Tibial artery (tissue), 4 donors: ENCODE results near the gene LRIT1.

ENCODE experiments used
- DNase-seq, 2 donors: peaks; one replicate each; pipeline ENCODE4 v3.0.0-alpha.2; 2019
- H3K27ac ChIP-seq, 2 donors: fragments of 200-600 bp; sonication (generic) in 1 of 2; 1 replicate in 1 of 2; 2 replicates in 1 of 2; pipeline ENCODE4 v1.5.1; 2018 to 2019; ENCODE audit warnings: mild to moderate bottlenecking in 1 of 2
- H3K27me3 ChIP-seq, 2 donors: fragments of 200-600 bp; sonication (generic) in 1 of 2; one replicate each; pipeline versions ENCODE4 v1.5.1 to v1.6.0; 2016 to 2019
- H3K36me3 ChIP-seq, 3 donors: fragments of 200-600 bp; sonication (generic) in 2 of 3; one replicate each; pipeline ENCODE4 v1.5.1; 2016 to 2019; ENCODE audit warnings: mild to moderate bottlenecking in 2 of 3
- H3K4me1 ChIP-seq, 4 donors: fragments of 200-600 bp; sonication (generic) in 2 of 4; 1 replicate in 3 of 4; 2 replicates in 1 of 4; pipeline ENCODE4 v1.5.1; 2016 to 2019
- H3K4me3 ChIP-seq, 2 donors: fragments of 200-600 bp; sonication (generic) in 1 of 2; 1 replicate in 1 of 2; 2 replicates in 1 of 2; pipeline ENCODE4 v1.5.1; 2018 to 2019; ENCODE audit warnings: mild to moderate bottlenecking in 2 of 2
- H3K9me3 ChIP-seq, 3 donors: fragments of 200-600 bp; sonication (generic) in 1 of 3; one replicate each; pipeline ENCODE4 v1.5.1; 2016 to 2019
- intact Hi-C: fragments of 100-400 bp; cut with DNase I; formaldehyde crosslinking; loops from one replicate; pipeline ENCODE4 v1.15.0; 2023; ENCODE audit warnings: low total_unique reads
- TF ChIP-seq, protein P1 (sequence below), 2 experiments: fragments of 200-600 bp in 1 of 2; fragments of 450-650 bp in 1 of 2; IDR thresholded peaks; one replicate each; pipeline ENCODE4 v1.5.1; 2017 to 2019; ENCODE audit warnings: antibody characterized with exemption in 2 of 2, mild to moderate bottlenecking in 1 of 2, moderate library complexity in 1 of 2

The LRIT1 gene

DNA sequence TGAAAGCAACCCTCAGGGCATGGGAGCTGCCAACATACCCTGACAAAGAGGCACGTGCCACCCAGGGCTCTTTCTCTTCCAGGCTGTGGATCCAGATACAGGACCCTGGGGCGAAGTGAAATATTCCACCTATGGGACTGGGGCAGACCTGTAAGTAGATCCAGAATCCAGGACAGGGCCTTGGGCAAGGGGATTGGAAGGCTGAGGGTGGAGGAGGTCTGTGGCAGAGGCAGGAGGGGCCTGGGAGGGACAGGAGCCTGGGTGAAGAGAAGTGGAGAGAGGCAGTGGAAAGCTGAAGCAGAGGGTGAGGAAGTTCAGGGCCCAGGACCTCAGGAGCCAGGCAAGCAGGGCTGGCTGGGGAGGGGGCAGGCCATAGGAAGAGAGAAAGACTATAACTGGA, 29.8 kb downstream of the LRIT1 start:
- H3K27me3 ChIP-seq: peaks cover 0 to 13% of the 10 kb centered on the region in 2 donors
- no peak overlapping the region for H3K27ac ChIP-seq
- TF ChIP-seq, protein P1, sequence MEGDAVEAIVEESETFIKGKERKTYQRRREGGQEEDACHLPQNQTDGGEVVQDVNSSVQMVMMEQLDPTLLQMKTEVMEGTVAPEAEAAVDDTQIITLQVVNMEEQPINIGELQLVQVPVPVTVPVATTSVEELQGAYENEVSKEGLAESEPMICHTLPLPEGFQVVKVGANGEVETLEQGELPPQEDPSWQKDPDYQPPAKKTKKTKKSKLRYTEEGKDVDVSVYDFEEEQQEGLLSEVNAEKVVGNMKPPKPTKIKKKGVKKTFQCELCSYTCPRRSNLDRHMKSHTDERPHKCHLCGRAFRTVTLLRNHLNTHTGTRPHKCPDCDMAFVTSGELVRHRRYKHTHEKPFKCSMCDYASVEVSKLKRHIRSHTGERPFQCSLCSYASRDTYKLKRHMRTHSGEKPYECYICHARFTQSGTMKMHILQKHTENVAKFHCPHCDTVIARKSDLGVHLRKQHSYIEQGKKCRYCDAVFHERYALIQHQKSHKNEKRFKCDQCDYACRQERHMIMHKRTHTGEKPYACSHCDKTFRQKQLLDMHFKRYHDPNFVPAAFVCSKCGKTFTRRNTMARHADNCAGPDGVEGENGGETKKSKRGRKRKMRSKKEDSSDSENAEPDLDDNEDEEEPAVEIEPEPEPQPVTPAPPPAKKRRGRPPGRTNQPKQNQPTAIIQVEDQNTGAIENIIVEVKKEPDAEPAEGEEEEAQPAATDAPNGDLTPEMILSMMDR (IDR thresholded peaks at IDR 0.05): no peak
- no peaks in the 10 kb centered on the region for H3K36me3 ChIP-seq
- DNase-seq: peak in 1 of 2 donors; percentile 56
- H3K9me3 ChIP-seq: no peaks in the 10 kb centered on the region
- intact Hi-C loops: no loop called here
- H3K4me3 ChIP-seq: no peak overlapping the region
- no peaks in the 10 kb centered on the region for H3K4me1 ChIP-seq

DNA sequence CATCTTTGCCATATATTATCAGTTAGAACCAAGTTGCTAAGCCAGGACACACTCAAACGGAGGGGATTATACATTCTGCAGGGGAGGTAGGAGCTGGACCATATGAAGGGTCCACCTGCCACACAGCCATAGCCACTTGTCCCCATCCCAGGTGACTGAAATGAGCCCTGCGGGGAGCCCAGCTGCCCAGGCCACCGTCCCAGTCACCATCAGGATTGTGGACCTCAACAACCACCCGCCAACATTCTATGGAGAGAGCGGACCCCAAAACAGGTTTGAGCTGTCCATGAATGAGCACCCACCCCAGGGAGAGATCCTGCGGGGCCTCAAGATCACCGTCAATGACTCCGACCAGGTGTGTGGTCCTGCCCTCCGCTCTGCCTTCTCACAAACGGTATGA, 33.3 kb downstream of the LRIT1 start:
- Histone ChIP-seq H3K36me3 (no peaks in the 10 kb centered on the region), H3K27me3 (peaks cover 0 to 18% of the 10 kb centered on the region in 2 donors), H3K4me3 (no peak overlapping the region), H3K4me1 (no peaks in the 10 kb centered on the region), H3K27ac (no peak overlapping the region), H3K9me3 (no peaks in the 10 kb centered on the region)
- DNase-seq: peak in 1 of 2 donors; percentile 54
- intact Hi-C loops: no loop called here
- TF ChIP-seq, protein P1 (IDR thresholded peaks at IDR 0.05): no peak

- DNase-seq: peak in 1 of 2 donors; percentile 17
- no peaks in the 10 kb centered on the region for H3K36me3 ChIP-seq
- H3K9me3 ChIP-seq: no peaks in the 10 kb centered on the region
- no peak overlapping the region for H3K27ac ChIP-seq
- H3K4me1 ChIP-seq: no peaks in the 10 kb centered on the region
- H3K4me3 ChIP-seq: no peak overlapping the region
- H3K27me3 ChIP-seq: peaks cover 0 to 32% of the 10 kb centered on the region in 2 donors
- TF ChIP-seq, protein P1 (IDR thresholded peaks at IDR 0.05): no peak
- intact Hi-C loops: no loop called here
Observed at GRCh38 chr10:84205853-84206525, 35.4 kb downstream of the LRIT1 start.

DNA sequence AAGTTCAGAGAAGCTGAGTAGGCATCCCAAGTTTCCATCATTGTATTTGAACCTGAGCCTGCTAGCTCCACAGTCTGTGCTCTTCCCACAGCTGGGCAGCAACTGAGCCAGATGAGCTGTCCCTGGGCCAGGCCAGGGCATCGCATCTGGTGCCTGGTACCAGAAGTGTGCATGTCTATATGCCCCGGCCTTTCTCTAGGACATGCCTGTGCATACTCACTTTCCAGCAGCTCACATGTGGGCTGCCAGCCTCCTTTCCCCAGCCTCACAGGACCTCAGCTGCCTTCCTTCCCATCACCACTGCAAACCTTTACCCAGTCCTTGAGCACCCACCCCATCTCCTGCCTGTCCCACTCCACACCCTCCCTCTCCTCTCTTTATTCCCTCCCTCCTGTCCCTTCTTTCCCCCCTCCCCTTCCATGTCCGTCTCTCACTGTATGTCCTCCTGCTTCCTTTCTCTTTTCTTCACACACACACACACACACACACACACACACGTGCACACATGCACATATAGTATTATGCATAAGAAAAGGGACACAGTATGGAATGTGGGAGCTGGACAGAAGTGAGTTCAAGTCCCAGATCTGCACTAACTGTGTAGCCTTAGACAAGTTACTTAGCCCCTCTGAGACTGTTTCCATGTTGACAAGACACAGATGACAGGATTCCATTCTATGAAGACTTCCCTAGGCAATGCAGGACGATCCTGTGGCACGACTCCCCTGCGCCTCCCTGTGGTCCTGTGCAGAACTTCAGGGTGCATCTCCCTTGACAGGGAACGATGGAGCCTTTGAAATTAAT, 36.1 kb downstream of the LRIT1 start:
- H3K27ac ChIP-seq: no peak overlapping the region

DNA sequence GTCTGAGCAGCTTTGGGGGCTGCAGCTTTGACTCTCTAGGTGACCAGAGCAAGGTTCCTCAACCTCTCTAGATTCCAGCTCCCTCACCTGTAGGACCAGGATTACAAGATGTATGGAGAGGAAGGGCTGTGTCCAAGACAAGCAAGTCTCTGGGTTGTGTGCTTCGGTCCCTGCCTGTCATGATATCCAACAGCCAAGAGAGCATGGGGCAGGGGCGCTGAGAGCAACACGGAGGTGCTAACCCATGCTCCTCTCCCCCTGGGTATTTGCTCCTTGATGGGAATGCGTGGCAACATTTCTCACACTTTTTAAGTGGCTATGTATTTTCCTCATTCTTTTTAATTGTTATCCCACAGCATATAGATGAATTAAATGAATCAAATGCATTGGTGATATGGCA, 36.7 kb downstream of the LRIT1 start:
- DNase-seq: no peak
- intact Hi-C loops: no loop called here

More for the DNA sequence above, 36.1 kb downstream of the LRIT1 start:
- intact Hi-C loops: no loop called here
- peak in 1 of 2 donors; percentile 38 for DNase-seq
- no peak overlapping the region for H3K4me3 ChIP-seq
- TF ChIP-seq, protein P1 (IDR thresholded peaks at IDR 0.05): peak in 1 of 2 experiments; percentile 17
- no peaks in the 10 kb centered on the region for H3K36me3 ChIP-seq
- peaks cover 0 to 34% of the 10 kb centered on the region in 2 donors for H3K27me3 ChIP-seq
- H3K9me3 ChIP-seq: no peaks in the 10 kb centered on the region
- no peaks in the 10 kb centered on the region for H3K4me1 ChIP-seq

More for the DNA sequence above, 36.7 kb downstream of the LRIT1 start:
- Histone ChIP-seq H3K4me1 (no peaks in the 10 kb centered on the region), H3K4me3 (no peak overlapping the region), H3K27ac (no peak overlapping the region), H3K9me3 (no peaks in the 10 kb centered on the region), H3K36me3 (no peaks in the 10 kb centered on the region), H3K27me3 (peaks cover 0 to 34% of the 10 kb centered on the region in 2 donors)
- TF ChIP-seq, protein P1 (IDR thresholded peaks at IDR 0.05): no peak
